Measurements from ENCODE around the gene PSKH1. TPM values are rescaled to one million over a fixed set of nuclear protein-coding genes. Genes with fewer than 3 reads are reported as not detected.

The PSKH1 gene
- total RNA-seq, 4 donors from 2014 or later, result 16.1 to 24.6 (median 19.9) TPM

GRCh38 chr16:67966549-67967182, 73.6 kb downstream of the PSKH1 start:
- DNase-seq (ENCODE audit: low spot score) (no peak), ATAC-seq (ENCODE audit: low FRiP score) (no peak)
- TF ChIP-seq CTCF (IDR thresholded peaks at IDR 0.05), result no peak

GRCh38 chr16:67967183-67967957, 74.3 kb downstream of the PSKH1 start:
- no peak for DNase-seq (ENCODE audit: low spot score)
- ATAC-seq (ENCODE audit: low FRiP score), result no peak
- no peak for TF ChIP-seq CTCF (IDR thresholded peaks at IDR 0.05)

GRCh38 chr16:67967958-67968399, 74.9 kb downstream of the PSKH1 start:
- ATAC-seq (ENCODE audit: low FRiP score) (peak; percentile 16), DNase-seq (ENCODE audit: low spot score) (no peak)
- no peak for TF ChIP-seq CTCF (IDR thresholded peaks at IDR 0.05)

DNA sequence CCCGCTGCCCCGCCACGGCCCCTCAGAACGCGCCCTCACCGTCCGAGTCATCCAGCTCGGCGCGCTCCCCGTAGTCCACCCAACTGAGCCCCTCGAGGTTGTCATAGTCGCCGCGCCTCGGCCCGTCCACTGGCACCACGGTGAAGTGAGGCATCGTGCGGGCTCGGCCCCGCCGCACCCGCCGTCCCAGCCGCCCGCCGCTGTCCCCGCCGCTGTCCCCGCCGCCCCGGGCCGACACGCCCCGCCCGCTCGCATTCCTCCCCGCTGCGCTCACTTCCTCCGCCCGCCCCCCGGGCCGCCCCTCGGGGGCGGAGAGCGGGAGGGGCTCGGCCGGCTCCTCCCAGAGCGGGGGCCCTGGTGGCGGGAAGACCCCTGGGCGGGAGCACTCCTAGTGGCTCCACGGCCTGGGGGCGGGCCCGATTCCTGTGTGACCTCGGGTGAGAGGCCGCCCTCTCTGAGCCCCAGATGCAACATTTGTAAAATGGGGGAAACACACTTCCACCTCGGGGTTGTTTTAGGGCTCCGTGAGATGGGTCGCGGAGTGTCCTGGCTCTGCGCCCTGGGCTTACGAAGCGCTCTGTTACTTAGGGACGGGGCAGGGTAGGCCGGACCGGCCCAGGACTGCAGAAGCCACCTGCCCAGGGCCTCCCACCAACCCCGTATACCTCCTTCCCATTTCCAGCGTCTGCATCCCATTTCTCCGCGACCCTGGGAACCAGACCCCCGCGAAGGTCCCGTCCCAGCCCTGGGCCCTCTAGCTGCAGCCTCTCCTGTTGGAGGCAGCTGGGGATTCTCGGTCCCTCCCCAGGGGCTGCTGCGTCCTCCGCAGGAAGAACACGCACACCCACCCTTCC, 75.6 kb downstream of the PSKH1 start, which contains the start of gene SLC12A4:
SLC12A4 (minus strand) TSS at position 238 of the 854 bp plus-strand sequence; CDS start at position 154, 84 bp downstream.
- ATAC-seq (ENCODE audit: low FRiP score) (peak; percentile 94), DNase-seq (ENCODE audit: low spot score) (peak; percentile 54)
- TF ChIP-seq CTCF (IDR thresholded peaks at IDR 0.05), result no peak

DNA sequence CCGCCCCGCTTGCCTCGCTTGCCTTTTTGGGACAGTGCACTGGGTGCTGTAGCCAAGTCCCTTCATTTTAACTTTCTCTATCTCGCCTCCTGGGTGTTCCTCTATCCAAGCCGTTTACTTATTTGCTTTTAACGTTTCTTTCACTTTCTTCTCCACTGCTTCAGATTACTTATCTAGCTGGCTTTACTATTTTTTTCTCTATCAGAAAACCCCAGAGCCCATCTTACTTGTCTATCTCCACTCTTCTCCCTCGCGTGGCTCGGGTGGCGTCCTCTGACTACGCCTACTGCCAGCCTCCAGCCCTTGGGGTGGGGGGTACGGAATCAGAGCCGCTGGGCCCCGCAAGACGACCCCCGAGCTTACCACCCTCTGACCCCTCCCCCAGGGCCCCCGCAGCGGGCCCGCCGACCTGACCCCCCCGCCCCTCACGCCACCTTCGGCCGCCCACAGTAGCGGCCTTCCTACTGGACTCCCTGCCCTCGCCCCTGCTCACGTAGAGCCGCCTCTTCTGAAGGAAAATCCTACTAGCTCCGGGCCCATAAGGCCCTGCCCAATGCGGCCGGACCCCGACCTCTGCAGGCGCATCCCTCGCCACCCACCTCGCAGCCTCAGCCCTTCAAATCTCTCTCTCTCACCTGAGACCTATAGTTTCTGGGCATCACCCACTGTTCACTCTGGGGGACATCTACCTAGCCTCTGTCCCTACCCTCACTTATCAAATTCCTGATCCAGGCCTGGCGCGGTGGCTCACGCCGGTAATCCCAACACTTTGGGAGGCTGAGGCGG, 76.4 kb downstream of the PSKH1 start:
- ATAC-seq (ENCODE audit: low FRiP score), result peak; percentile 19
- no peak for DNase-seq (ENCODE audit: low spot score)

More for the DNA sequence above, 76.4 kb downstream of the PSKH1 start:
- TF ChIP-seq CTCF (IDR thresholded peaks at IDR 0.05), result no peak

Data from omental fat pad (tissue), 4 donors.